Activated T-cell treated with anti-CD3 and anti-CD28 coated beads, Interleukin-2, amount 50 U/mL, for 72 hours (primary cell): ENCODE data around the gene DUSP11. TPM values are rescaled to one million over a fixed set of nuclear protein-coding genes. Genes with fewer than 3 reads are reported as not detected.
"Not testable (repeated sequence)": the region's sequence is repeated elsewhere in the genome, so short reads cannot be mapped to it uniquely, and the experiment has no call there.

Source experiments
- ATAC-seq, 2 donors: fragments of 150-1000 bp; cut with Tn5 transposase; replicated peaks in 1 of 2; 2 replicates each; pipeline ENCODE4 v1.10.0; 2021; ENCODE audit warnings: moderate library complexity in 2 of 2, mild to moderate bottlenecking in 1 of 2
- DNase-seq, 2 donors: peaks; one replicate each; pipeline ENCODE4 v3.0.0; 2021 to 2022; ENCODE audit warnings: mixed read lengths in 1 of 2
- H3K27ac Mint-ChIP-seq: one replicate; pipeline ENCODE4 v1.8.0; 2022; ENCODE audit warnings: mild to moderate bottlenecking, moderate library complexity, mixed read lengths
- H3K27me3 Mint-ChIP-seq: one replicate; pipeline ENCODE4 v1.8.0; 2022; ENCODE audit warnings: low read depth, mixed read lengths
- H3K36me3 Mint-ChIP-seq, 2 donors: one replicate each; pipeline ENCODE4 v1.8.0; 2022; ENCODE audit warnings: mixed read lengths in 2 of 2, mild to moderate bottlenecking in 1 of 2; ENCODE audit not compliant: insufficient read depth in 2 of 2
- H3K4me1 Mint-ChIP-seq: one replicate; pipeline ENCODE4 v1.8.0; 2022; ENCODE audit warnings: low read depth, mixed read lengths
- H3K4me3 Mint-ChIP-seq, 2 donors: one replicate each; pipeline ENCODE4 v1.8.0; 2022; ENCODE audit warnings: mild to moderate bottlenecking in 2 of 2, mixed read lengths in 2 of 2, moderate library complexity in 2 of 2
- H3K9me3 Mint-ChIP-seq, 2 donors: one replicate each; pipeline ENCODE4 v1.8.0; 2022; ENCODE audit warnings: mixed read lengths in 2 of 2
- total RNA-seq, 2 donors: library from RNA; stranded (reverse); gene quantifications; one replicate each; pipeline ENCODE4 v1.2.3, GENCODE V29; 2022

DUSP11 gene
- total RNA-seq, 2 donors from 2014 or later: 35.1 to 35.8 TPM

- Mint-ChIP-seq H3K4me1 (no peaks in the 10 kb centered on the region), H3K4me3 (no peak overlapping the region), H3K9me3 (no peaks in the 10 kb centered on the region), H3K27ac (no peak overlapping the region), H3K36me3 (peaks cover 2 to 19% of the 10 kb centered on the region in 2 donors), H3K27me3 (no peaks in the 10 kb centered on the region)
- ATAC-seq (no peak), DNase-seq (no peak)
Measured at GRCh38 chr2:73728043-73728442, 51.9 kb downstream of the DUSP11 start.

- ATAC-seq, H3K9me3 Mint-ChIP-seq, H3K27ac Mint-ChIP-seq, H3K4me1 Mint-ChIP-seq, H3K27me3 Mint-ChIP-seq, H3K4me3 Mint-ChIP-seq, DNase-seq: not testable (repeated sequence)
- peaks cover 2 to 11% of the 10 kb centered on the region in 2 donors for H3K36me3 Mint-ChIP-seq
Measured at GRCh38 chr2:73726657-73727056, 53.2 kb downstream of the DUSP11 start.

GRCh38 chr2:73718851-73719621, 60.9 kb downstream of the DUSP11 start:
- Mint-ChIP-seq H3K36me3 (peaks cover 3 to 4% of the 10 kb centered on the region in 2 donors), H3K27me3 (peaks cover 5% of the 10 kb centered on the region), H3K4me1 (no peaks in the 10 kb centered on the region), H3K9me3 (peaks cover 3 to 5% of the 10 kb centered on the region in 2 donors), H3K4me3 (no peak overlapping the region), H3K27ac (no peak overlapping the region)
- no peak for ATAC-seq
- DNase-seq: no peak

- H3K9me3 Mint-ChIP-seq: peaks cover 6 to 9% of the 10 kb centered on the region in 2 donors
- H3K27ac Mint-ChIP-seq: no peak overlapping the region
- H3K4me3 Mint-ChIP-seq: no peak overlapping the region
- DNase-seq (no peak), ATAC-seq (no peak)
- H3K36me3 Mint-ChIP-seq: peaks cover 3 to 8% of the 10 kb centered on the region in 2 donors
- no peaks in the 10 kb centered on the region for H3K4me1 Mint-ChIP-seq
- H3K27me3 Mint-ChIP-seq: peaks cover 5% of the 10 kb centered on the region
Measured at GRCh38 chr2:73718421-73718820, 61.5 kb downstream of the DUSP11 start.

- not testable (repeated sequence) for H3K9me3 Mint-ChIP-seq, H3K4me3 Mint-ChIP-seq, H3K27me3 Mint-ChIP-seq, H3K36me3 Mint-ChIP-seq, ATAC-seq, H3K4me1 Mint-ChIP-seq, DNase-seq, H3K27ac Mint-ChIP-seq
Measured at GRCh38 chr2:73717695-73718094, 62.2 kb downstream of the DUSP11 start.

- ATAC-seq: no peak
- peaks cover 5% of the 10 kb centered on the region for H3K27me3 Mint-ChIP-seq
- DNase-seq: no peak
- no peak overlapping the region for H3K4me3 Mint-ChIP-seq
- H3K9me3 Mint-ChIP-seq: peaks cover 6 to 9% of the 10 kb centered on the region in 2 donors
- peaks cover 3 to 8% of the 10 kb centered on the region in 2 donors for H3K36me3 Mint-ChIP-seq
- no peaks in the 10 kb centered on the region for H3K4me1 Mint-ChIP-seq
- H3K27ac Mint-ChIP-seq: no peak overlapping the region
Measured at GRCh38 chr2:73717251-73717606, 62.7 kb downstream of the DUSP11 start.

- Mint-ChIP-seq H3K36me3 (peaks cover 3 to 8% of the 10 kb centered on the region in 2 donors), H3K27ac (no peak overlapping the region), H3K27me3 (peaks cover 5% of the 10 kb centered on the region), H3K4me1 (no peaks in the 10 kb centered on the region), H3K4me3 (no peak overlapping the region), H3K9me3 (peaks cover 6 to 11% of the 10 kb centered on the region in 2 donors)
- no peak for DNase-seq
- no peak for ATAC-seq
Measured at GRCh38 chr2:73716543-73717250, 63.2 kb downstream of the DUSP11 start.

GRCh38 chr2:73714091-73714490, 65.8 kb downstream of the DUSP11 start:
- H3K9me3 Mint-ChIP-seq: peaks cover 6 to 11% of the 10 kb centered on the region in 2 donors
- peaks cover 5 to 8% of the 10 kb centered on the region in 2 donors for H3K36me3 Mint-ChIP-seq
- H3K4me3 Mint-ChIP-seq: no peak overlapping the region
- no peak for DNase-seq
- peaks cover 5% of the 10 kb centered on the region for H3K27me3 Mint-ChIP-seq
- ATAC-seq: no peak
- no peaks in the 10 kb centered on the region for H3K4me1 Mint-ChIP-seq
- H3K27ac Mint-ChIP-seq: no peak overlapping the region

Other genes with a start within 250 kb of the DUSP11 start
- gene NAT8, start 137.7 kb downstream of the DUSP11 start, total RNA-seq: not detected
- gene TPRKB, start 42.8 kb downstream of the DUSP11 start, total RNA-seq: 10 to 100 TPM; 30.1 to 30.3 TPM
- gene C2orf78, start 4.1 kb upstream of the DUSP11 start, total RNA-seq: not detected
- gene STAMBP, start 48.9 kb upstream of the DUSP11 start, total RNA-seq: 100 to 1,000 TPM; 101 to 107 TPM
- gene ACTG2, start 112.9 kb upstream of the DUSP11 start, total RNA-seq: under 1 TPM in 1 of 2 donors, not detected in 1; 0.22 TPM
- gene DGUOK, start 146.8 kb upstream of the DUSP11 start, total RNA-seq: 100 to 1,000 TPM; 110 to 119 TPM
- gene TET3, start 204.8 kb upstream of the DUSP11 start, total RNA-seq: 10 to 100 TPM; 18.6 to 19.7 TPM